ENCODE measurements around the gene FBLN1.
"Not testable (repeated sequence)": the region's sequence is repeated elsewhere in the genome, so short reads cannot be mapped to it uniquely, and the experiment has no call there.

Gene FBLN1

DNA sequence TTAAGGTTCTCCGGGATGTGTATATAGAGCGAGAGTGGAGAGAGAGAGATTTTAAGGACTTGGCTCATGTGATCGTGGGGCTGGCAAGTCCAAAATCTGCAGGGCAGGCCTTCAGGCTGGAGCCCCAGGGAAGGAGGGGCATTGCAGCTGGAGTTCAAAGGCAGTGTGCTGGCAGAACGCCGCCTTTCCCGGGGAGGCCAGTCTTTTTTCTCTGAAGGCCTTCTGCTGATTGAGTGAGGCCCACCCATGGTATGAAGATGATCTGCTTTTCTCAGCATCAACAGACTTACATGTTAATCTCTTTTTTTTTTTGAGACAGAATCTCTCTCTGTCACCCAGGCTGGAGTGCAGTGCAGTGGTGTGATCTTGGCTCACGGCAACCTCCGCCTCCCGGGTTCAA, 25.4 kb downstream of the FBLN1 start:
- no peak for DNase-seq (ENCODE audit: low spot score)

DNA sequence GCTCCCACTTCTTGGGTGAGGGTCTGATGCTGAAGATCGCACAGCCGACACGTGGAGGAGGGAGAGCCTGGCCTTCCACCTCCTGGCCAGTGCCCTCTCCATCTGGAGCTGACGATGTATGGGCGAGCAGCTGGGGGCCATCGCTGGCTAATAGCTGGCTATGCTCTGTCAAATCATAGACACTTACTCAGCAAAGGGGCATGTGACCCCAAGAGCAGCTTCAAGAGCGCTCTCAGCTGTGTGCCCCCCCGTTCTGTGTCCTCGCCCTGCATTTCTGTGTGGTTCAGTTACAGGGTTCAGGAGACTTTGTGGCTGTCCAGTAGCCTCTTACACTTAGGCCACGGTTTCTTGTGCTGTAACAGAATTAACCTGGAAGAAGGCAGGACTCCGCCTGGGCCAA, 26.4 kb downstream of the FBLN1 start:
- DNase-seq (ENCODE audit: low spot score): no peak

DNA sequence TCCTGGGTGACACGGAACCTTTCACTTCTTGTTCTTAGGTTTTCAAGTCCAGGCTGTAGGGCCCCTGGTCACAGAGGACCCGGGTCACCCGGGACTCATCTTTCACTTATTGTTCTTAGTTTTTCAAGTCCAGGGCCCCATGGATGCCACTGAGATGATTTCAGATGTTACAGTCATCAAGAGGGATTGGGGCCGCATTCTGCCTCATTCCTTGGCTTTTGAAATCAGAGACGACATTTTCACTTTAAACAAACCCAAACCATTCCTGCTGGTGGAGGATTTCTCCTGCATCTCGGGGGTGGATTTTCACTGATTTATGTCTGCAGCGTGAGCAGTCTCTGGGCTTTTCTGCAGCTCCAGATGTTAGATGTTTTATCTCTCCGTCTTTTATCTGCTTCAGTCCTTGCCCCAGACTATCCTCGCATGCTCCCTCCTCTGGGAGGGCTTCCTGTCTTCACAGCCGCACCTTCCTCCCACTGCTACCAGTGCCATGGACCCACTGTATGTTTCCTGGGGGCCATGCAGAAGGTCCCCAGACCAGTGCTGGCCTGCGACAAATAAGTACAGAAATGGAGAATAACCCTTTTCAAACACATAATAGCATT, 27.4 kb downstream of the FBLN1 start:
- no peak for DNase-seq (ENCODE audit: low spot score)

DNA sequence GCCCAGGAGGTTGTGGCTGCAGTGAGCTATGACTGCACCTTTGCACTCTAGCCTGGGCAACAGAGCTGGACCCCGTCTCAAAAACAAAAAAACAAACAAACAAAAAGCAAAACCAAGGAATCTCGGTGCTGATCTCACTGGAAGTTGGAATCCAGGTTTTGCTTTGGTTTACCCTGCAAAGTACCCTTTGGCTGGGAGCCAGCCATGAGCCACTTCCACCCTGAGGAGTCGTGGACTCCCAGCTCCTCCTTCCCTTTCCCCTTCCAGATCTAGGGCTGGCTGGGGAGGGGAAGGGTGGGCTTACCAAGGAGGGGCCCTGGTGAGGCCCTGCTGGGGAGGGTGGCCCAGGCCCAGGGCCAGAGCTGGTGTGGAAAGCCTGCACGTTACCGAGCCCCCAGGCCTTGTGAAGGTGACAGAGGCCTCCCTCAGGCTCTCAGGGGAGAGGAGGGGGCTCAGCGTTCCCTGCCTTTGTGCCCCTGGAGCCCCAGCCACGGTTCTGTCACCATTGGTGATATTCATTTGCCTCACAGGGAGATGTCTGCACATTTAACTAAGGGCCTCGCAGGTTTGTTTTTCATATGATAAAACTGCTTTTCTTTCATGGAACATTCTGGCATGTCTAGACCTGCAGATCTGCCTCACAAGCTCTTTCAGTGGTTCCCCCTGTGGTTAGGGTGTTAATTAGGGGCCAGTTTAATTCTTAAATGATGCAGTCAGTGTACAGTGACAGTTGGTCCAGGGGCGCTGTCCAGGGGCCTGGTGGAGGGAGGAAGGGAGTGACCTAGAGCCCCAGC, 29.0 kb downstream of the FBLN1 start:
- no peak for DNase-seq (ENCODE audit: low spot score)

DNA sequence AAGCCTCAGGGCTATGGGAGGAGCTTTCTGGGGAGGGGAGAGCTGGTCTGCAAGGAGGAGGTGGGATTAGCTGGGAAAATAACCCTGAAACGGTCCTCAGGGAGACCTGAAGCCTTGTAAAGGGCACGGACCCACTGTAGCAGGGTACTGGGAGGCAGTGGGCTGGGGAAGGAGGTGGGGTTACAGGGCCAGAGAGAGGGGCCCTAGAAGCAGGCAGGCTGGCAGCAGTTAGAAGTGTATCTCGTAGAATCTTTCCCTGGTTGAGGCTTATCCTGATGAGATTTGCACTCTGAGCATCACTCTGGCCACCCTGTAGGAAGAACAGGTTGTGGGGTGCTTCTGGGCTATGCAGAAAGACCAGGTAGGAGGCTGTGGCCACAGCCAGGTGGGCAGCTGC, 29.6 kb downstream of the FBLN1 start:
- DNase-seq (ENCODE audit: low spot score): no peak

DNA sequence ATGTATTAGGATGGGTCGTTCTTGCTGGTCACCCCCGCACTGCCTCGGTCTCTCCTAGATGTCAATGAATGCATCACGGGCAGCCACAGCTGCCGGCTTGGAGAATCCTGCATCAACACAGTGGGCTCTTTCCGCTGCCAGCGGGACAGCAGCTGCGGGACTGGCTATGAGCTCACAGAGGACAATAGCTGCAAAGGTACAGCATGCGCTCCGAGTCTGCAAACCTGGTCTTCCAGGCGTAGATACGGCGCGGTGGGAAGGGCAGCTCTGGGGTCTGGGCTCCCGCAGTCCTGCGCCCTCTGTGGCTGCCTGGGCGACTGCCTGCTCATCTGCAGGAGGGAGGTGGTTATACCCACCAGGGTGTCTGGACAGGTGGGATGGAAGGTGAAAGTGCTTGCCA, 31.0 kb downstream of the FBLN1 start:
- no peak for DNase-seq (ENCODE audit: low spot score)

DNA sequence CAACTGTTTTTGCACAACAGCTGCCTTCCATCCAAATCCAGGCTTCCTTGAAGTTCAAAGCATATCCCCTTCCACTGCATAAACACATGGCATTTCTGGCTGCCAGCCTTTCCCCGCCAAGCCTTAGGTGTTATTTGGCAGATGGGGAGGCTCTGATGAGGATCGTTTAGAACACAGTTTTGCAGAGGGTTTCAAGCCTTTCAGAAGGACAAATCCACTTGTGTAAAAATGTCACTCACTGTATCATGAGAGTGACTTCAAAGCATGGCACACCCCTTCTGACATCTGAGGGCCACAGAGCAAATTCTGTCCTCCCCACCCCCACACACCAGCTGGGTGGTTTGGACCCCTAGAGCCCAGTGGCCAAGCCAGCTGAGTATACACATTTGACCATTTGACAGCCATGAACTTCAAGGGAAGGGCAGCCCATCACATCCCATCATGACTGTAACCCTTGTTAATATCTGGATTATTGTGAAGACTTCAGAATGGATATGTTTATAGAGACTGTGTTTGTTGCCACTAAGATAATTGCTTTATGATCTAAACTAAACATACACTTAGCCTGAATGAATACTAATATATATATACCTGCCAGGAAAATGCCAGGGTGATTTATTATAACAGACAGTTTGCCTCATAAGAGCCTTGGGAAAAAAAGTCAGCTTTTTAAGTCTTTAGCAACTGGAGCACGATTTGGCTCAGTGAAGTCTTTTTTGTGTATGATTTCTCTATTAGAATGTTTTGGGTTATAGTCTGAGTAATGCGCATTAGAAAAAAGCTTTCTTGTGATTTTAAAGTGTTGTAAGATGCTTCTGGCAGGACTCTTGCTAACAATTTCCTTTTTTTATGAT, 31.9 kb downstream of the FBLN1 start:
- DNase-seq (ENCODE audit: low spot score): no peak

DNA sequence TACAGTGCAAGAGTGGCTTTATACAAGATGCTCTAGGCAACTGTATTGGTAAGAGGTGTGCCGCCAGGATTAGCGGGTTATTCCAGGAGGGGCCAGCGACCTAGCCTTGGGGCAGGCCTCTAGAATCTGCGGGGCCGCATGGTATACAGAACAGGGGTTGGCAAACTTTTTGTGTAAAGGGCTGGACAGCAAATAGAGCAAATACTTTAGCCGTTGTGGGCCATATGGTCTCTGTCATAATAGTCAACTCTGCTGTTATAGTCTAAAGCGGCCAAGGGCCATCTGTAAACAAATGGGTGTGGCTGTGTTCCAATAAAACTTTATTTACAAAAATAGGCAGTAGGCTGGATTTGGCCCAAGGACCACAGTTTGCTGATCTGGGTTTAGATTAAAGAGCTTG, 32.6 kb downstream of the FBLN1 start:
- no peak for DNase-seq (ENCODE audit: low spot score)

DNA sequence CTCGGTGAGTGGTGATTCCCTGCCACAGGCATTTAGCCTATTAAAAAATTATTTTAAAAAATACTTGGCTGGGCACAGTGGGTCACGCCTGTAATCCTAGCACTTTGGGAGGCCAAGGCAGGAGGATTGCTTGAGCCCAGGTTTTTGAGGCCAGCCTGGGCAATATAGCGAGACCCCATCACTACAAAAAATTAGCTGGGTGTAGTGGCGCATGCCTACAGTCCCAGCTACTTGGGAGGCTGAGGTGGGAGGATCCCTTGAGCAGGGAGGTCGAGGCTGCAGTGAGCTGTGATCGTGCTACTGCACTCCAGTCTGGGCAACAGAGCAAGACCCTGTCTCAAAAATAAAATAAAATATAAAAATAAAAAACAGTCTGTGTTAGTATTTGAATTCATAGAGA, 33.2 kb downstream of the FBLN1 start:
- not testable (repeated sequence) for DNase-seq (ENCODE audit: low spot score)

DNA sequence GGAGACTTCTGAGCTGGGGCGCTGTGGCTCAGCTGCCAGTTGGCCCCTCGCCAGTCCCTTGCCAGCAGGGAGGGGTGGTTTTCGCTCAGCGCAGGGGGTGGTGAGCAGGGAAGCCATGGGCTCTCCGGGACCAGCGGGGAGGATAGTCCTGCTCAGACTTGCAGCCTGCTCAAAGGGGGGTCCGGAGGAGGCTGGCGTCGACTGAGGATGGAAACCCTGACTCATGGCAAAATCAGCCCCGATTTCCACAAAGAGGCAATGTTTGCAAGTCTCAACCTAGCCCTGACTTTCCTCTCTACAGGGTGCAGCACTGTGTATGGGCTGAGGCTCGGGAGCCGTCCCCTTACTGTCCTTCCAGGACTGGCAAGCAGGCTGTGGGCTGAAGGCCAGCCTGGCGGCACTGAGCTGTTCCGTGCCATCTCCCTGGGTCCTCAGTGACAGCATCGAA, 35.1 kb downstream of the FBLN1 start:
- no peak for DNase-seq (ENCODE audit: low spot score)

DNA sequence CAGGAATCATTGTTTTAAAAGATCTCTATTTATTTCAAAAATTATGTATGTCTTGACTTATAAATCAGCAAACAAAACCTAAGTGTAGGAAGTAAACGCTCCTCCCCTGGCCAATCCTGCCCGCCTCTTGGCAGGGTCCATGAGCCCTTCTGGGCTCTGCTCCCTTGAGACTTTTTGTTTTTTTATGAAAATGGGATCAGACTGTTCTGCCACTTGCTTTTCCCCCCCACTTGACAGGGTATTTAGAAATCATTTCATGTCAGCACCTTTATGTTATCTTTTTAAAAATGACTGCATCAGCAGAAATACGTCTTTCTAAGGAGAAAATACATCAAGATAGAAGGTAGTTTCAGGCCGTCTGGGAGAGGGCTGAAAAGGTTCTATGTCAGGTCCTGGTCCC, 35.6 kb downstream of the FBLN1 start:
- DNase-seq (ENCODE audit: low spot score): no peak

DNA sequence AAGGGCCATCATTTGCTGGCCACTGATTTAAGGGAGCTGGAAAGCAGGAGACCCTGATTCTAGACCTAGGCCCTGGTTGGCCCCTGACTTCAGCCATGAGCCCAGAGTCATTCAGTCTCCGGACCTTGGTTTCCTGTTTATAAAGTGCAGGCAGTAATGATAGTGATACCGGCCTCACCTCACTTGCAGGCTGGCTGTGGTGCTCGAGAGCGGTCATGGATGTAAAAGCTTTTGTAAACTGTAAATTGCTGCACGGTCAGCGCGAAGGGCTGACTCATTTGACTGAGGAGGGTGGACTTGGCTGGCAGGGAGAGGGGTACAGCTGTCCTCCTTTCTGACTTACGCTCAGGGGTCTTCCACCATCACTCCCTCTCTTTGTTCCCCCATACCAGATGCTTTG, 37.4 kb downstream of the FBLN1 start:
- DNase-seq (ENCODE audit: low spot score): no peak

DNA sequence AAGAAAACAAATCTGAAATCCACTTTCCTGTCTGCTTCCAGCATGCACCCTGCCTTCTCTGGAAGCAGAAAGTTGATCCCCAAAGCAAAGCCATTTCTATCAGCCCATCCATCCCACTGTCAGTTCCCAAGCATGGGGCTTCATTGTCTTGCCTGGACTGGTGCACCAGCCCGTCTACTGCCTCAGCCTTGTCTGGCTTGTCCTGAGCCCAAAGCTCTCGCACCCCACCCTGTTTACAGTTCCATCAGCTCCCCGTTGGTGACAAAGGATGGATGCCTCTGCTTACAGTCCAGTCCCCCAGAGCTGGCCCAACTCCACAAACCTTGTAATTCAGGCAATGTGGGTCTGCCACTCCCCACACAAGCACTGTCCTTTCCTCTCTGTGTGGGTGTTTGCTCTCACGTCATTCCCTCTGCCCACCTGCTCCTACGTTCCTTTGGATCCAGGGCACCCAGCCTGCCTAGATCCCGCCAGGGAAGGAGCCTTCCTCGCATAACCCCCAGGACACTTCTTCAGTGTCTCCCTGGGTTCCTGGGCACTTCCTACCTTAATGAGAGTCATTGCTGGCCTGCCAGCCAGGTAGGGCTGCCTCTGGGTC, 38.8 kb downstream of the FBLN1 start:
- DNase-seq (ENCODE audit: low spot score): no peak

DNA sequence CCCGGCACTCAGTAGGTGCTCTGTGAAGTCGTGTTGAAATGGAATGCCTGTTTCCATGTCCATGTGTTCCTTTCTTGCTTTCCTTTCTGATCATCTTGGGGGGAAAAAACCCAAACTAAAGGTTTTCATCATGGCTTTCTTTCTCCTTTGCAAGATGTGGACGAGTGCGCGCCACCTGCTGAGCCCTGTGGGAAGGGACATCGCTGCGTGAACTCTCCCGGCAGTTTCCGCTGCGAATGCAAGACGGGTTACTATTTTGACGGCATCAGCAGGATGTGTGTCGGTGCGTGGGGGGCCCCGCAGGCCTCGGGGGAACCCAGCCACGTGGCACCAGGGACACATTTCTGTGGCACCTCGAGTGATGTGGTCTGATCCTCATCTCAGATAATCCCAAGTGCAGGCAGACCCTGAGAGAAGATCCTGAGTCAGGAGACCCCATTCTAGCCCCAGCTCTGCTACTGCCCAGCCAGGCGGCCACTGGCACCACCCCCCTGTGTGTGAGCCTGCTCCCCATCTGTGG, 39.4 kb downstream of the FBLN1 start:
- no peak for DNase-seq (ENCODE audit: low spot score)

DNA sequence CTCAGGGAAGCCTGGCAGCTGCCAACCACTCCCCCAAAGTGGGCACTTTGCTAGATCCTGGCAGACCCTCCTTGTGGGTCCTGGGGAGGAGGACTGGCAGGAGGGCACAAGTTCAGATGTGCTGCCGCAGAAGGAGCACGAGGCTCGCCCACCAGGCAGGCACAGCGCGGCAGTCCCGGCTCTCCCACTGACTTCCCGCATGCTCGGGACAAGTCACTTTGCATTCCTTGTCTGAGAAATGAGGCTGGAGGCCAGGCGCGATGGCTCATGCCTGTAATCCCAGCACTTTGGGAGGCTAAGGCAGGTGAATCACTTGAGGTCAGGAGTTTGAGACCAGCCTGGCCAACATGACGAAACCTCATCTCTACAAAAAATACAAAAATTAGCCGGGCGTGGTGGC, 40.1 kb downstream of the FBLN1 start:
- not testable (repeated sequence) for DNase-seq (ENCODE audit: low spot score)

DNA sequence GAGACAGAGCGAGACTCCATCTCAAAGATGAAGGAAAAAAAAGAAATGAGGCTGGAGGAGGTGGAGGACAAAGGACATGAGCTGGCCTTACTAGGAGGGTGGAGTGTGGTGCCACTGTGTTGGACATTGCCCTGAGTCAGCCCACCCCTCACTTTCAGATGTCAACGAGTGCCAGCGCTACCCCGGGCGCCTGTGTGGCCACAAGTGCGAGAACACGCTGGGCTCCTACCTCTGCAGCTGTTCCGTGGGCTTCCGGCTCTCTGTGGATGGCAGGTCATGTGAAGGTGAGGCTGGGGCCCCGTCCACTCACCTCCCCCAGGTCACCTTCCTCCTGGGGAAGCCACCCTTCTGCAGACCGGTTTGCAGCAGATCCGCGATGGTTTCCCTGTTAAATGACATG, 40.6 kb downstream of the FBLN1 start:
- no peak for DNase-seq (ENCODE audit: low spot score)

DNA sequence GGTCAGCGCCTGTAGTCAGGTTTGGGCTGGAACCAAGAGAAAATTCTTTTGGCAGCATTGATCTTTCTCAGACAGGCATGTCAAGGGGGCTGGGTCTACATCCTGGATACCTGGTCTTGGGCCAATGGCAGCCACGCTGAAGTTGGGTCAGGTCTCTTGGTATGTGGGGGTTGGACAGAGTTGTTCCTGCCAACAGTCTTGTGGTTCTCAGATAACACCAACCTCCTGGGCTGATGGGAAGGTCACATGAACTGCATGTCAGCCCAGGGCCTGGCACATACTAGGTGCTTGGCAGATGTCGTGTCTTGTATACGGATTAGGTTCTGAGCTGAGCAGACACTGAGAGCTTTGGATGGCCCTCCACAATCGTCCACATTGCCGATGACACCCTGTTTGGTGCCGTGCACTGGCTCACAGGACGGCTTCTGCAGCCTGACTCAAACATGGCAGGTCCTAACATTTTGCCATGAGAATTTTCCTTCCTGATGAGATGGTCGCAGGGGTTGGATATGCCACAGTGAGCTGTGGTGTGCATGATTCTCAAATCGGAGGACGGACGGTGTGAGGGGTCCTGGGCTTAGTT, 42.0 kb downstream of the FBLN1 start:
- DNase-seq (ENCODE audit: low spot score): peak; percentile 47

DNA sequence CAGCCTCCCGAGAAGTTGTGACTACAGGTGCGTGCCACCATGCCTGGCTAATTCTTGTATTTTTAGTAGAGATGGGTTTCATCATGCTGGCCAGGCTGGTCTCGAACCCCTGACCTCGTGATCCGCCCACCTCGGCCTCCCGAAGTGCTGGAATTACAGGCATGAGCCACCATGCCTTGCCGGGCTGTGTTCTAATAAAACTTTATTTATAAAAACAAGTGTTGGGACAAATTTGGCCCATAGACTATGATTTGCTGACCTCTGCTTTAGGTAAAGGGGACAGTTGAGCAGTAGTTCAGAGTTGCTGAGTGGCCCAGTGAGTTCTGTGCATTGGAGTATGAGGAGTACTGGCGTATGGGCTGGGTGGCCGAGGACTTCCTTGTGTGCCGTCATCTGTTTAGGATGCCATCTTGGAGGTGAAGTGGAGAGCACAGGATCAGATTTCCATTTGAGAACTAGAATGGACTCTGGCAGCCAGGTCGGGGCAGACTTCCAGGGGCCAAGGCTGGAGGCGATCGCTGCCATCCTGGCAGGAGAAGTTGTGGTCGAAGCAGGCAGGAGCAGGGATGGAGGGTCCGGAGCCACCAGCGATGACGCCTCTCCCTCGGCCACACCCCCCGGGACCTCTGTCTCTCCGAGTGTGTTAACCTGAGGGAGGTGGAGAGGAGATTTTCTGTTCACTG, 43.8 kb downstream of the FBLN1 start:
- DNase-seq (ENCODE audit: low spot score): no peak

DNA sequence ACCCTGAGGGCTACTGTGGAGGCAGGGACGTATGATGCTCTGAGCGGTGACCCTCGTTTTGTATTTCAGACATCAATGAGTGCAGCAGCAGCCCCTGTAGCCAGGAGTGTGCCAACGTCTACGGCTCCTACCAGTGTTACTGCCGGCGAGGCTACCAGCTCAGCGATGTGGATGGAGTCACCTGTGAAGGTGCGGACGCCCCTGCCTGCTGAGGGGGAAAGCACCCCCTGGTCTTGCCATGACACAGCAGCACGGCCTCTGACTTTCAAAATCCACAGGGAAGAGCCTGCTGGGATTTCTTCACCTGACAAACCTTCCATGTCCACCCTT, 44.3 kb downstream of the FBLN1 start:
- no peak for DNase-seq (ENCODE audit: low spot score)

DNA sequence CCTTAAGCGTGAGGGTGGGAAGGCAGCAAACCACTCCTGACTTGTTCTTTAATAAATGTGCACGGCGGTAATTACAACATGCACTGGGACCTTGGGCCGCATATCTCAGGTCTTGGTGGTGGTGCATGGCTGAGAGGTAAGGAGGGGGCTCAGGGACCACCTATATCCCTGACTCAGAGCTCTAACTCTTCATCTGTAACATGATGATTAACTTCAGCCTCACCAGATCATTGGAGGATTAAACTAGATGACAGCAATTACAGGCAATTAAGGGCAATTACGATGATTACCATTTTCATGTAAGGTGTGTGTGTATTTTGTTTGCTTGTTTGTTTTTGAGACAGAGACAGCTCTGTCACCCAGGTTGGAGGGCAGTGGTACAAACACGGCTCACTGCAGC, 45.0 kb downstream of the FBLN1 start:
- DNase-seq (ENCODE audit: low spot score): no peak

DNA sequence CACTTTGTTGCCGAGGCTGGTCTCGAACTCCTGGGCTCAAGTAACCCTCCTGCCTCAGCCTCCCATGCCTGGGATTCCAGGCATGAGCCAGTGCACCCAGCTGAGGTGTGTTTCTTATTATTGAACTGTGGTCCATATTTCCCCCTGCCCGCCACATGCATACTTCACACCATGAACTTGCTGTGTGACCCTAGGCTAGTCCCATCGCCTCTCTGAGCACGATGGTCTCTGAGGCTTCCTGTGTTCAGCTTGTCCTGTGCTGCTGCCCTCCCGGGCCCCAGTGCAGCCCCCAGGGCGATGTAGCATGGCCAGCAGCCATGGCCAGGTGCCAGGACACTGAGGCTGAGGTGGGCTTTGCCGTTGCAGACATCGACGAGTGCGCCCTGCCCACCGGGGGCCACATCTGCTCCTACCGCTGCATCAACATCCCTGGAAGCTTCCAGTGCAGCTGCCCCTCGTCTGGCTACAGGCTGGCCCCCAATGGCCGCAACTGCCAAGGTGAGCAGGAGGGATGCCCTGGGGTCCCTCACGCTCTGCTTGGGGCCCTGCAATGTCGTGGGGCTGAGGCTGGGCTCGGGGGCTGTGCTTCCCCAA, 45.7 kb downstream of the FBLN1 start:
- DNase-seq (ENCODE audit: low spot score): no peak
